GM12801 (cell line): ENCODE measurements around the gene MRPS18B.

Source experiments
- TF ChIP-seq, protein P1 (sequence below): IDR thresholded peaks from one replicate; pipeline ENCODE4 v1.5.1; 2011; ENCODE audit warnings: control low read depth; ENCODE audit not compliant: insufficient read length; ENCODE audit errors: extremely low read depth

Gene MRPS18B

DNA sequence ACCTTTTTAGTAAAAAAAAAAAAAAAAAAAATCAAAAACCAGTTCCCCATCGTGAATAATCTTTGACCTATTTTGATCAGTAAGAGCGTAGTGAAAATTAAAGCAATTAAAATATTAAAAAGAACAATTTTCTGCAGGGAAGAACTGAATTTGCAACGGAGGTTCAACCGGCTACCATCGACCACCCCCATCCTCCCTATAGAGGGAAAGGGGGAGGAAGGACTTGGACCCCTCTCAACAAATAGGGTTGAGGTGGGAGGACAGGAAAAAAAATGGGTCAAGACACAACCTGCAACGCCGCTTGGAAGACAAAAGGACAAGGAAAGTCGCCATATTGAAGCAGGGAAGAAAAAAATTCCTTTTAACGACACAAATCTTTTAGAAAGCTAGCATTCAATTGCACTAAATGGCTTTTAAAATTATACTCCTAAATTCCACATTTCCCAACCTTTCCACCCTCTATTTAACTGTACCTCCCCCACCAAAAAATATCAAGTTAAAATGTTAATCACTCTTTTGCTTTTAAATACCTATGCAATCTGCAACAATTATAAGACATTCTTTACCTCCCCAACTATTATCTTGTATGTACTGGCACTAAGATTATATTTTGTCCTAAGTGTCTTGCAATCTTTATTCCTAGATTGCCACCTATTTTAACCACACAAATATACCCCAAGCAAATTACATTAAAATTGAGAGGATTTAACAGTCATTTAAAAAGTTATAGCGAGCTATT is 2.3 kb upstream of the MRPS18B start:
- TF ChIP-seq, protein P1, sequence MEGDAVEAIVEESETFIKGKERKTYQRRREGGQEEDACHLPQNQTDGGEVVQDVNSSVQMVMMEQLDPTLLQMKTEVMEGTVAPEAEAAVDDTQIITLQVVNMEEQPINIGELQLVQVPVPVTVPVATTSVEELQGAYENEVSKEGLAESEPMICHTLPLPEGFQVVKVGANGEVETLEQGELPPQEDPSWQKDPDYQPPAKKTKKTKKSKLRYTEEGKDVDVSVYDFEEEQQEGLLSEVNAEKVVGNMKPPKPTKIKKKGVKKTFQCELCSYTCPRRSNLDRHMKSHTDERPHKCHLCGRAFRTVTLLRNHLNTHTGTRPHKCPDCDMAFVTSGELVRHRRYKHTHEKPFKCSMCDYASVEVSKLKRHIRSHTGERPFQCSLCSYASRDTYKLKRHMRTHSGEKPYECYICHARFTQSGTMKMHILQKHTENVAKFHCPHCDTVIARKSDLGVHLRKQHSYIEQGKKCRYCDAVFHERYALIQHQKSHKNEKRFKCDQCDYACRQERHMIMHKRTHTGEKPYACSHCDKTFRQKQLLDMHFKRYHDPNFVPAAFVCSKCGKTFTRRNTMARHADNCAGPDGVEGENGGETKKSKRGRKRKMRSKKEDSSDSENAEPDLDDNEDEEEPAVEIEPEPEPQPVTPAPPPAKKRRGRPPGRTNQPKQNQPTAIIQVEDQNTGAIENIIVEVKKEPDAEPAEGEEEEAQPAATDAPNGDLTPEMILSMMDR = no peak

DNA sequence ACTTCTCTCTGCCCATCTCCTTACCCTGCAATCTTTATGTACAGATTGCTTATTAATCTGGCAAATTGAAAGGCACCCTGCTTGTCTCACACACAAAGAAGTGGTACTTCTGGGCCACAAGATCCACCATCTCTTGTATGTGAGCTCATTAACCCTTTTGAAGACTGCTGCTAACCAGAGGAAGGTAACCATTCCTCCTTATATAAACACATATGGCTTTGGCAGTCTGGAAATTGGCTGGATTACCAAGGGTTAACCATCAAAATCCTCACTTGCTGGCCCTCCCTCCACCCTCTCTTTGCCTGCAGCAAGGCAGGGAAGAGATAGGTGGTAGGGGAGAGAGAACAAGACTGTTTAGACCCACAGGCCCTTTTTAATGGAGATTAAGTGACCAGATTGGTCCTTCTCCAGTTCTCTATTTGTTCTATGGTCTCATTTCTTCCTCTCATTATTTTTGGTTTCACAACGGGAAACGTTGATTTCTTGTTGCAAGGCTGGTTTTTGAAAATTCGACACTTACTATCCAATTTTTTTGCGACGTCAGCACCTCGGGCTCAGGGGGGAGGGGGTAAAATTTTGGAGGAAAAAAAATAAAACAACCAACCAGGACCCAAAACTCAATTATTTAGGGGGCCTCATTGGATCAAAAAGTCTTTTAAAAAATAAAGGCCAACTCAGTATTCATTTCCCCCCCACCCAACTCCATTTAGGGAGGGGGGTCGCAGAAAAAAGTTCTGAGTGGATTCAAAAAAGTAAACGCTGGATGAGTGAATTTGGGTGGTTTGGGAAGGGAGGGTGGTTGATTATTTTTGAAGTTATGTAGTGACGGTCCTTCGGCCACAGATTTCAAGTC is 1.5 kb upstream of the MRPS18B start:
- TF ChIP-seq, protein P1 = no peak

DNA sequence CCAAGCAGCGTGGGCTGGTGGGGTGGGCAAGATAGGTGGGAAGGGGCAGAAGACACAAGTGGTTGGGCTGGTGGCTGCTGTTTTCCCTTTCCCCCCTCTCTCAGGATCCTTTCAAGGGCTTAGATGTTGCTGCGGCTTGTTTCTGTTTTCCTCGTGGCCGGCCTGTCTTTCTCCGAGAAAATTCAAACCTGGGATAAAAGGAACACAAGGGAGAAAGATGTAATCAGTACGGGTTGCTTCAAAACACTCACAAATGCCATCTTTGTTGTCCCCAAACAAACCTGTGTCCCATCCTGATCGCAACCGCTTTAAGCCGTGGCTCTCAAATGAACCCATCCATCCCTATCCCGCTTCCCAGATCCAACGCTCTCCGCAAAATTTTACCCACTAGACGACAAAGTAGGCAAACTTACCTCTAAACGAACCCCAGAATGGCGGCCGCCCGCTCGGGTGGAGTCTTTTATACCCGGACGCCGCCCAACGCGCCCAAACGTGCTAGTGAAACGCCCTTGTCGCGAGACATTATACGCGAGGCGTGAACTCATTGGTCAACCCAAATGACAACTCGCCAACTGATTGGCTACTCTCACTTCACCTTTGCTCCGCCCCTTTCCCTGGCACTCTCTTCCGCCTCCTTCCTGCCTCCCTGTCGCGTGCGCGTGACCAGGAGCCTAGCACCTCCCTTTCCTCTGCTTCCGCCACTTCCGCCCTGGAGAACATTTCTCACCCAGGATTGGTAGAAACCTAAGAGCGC is 652 bp upstream of the MRPS18B start, which contains the start of gene PPP1R10:
Gene PPP1R10 (minus strand): TSS at position 433 of the 754 bp plus-strand sequence. CDS start 7,299 bp downstream, outside the sequence.
- TF ChIP-seq, protein P1 = no peak

DNA sequence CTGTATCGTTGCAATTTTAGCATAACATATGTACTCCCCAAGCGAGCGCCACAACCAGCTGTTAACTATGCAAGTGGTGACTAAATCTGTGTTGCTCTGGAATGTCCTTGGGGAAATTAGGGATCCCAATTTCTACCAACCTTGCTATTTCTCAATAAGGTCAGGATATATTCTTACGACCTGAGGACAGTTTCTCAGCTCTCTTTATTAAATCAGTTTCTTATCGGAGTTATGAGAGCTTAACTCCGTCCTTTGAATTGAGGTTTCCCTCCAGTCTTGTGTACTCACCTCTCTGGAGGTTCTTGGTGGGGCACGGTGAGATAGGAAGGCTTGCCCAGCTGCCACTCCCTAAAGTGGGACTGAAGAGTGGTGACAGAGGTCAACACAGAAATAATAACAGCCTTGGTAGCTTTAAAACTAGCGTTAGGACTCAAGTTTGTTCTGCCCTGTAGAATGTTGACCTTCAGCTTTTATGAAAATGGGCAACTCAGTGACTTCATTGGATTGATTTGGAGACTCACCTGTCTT is 694 bp downstream of the MRPS18B start:
- TF ChIP-seq, protein P1 = no peak

DNA sequence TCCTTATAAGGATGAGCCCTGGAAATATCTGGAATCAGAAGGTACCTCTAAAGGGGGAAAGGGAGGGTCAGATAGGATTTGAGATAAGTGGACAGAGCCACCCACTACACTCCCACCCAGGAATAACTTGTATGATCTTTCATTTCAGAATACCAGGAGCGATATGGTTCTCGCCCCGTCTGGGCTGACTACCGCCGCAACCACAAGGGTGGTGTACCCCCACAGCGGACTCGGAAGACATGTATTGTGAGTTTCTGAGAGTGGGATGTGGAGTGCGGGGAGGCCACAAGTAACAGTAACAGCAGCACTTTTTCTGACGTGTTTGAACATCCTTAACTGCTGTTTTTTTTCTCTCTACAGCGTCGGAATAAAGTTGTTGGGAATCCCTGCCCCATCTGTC is 1.9 kb downstream of the MRPS18B start:
- TF ChIP-seq, protein P1 = no peak

DNA sequence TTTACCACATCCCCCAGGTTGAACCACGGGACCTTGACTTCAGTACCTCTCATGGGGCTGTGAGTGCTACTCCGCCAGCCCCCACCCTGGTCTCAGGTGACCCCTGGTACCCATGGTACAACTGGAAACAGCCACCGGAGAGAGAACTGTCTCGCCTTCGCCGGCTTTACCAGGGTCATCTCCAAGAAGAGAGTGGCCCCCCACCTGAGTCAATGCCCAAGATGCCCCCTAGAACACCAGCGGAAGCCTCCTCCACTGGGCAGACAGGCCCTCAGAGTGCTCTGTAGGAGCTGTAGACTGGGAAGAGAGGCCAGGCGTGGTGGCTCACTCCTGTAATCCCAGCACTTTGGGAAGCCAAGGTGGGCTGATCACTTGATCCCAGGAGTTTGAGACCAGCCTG is 7.9 kb downstream of the MRPS18B start:
- TF ChIP-seq, protein P1 = no peak
